ENCODE measurements around the gene MARCHF3. TPM values are rescaled to one million over a fixed set of nuclear protein-coding genes. Genes with fewer than 3 reads are reported as not detected.

MARCHF3 gene
- total RNA-seq, 1 donor from 2014 or later, result 34.5 TPM

DNA sequence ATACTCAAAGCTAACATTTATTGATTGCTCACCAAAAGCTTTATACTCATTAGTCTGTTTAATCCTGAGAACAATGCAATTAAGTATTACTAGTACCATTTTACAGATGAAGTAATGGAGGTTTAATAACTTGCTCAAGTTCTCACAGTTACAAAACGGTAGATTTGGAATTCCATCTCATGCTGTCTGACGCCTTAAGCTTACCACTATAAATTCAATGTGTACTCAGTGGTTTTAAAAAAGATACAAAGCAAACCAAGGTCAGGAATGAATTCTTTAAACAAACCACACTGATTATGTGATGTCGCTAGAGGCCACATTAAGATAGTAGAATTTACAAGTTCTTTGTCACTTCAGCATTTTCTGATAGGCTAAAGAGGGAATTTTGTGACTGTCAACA lies 44.1 kb upstream of the MARCHF3 start:
- Mint-ChIP-seq H3K36me3 (ENCODE audit: unreplicated experiment) (no peaks in the 10 kb centered on the region), H3K9me3 (ENCODE audit: unreplicated experiment) (no peaks in the 10 kb centered on the region), H3K27me3 (ENCODE audit: unreplicated experiment) (no peaks in the 10 kb centered on the region), H3K4me3 (ENCODE audit: unreplicated experiment) (no peak overlapping the region), H3K27ac (ENCODE audit: unreplicated experiment) (no peak overlapping the region), H3K4me1 (ENCODE audit: unreplicated experiment) (peaks cover 43% of the 10 kb centered on the region)
- DNase-seq (ENCODE audit: extremely low spot score, unreplicated experiment), result no peak
- TF ChIP-seq, protein P1, sequence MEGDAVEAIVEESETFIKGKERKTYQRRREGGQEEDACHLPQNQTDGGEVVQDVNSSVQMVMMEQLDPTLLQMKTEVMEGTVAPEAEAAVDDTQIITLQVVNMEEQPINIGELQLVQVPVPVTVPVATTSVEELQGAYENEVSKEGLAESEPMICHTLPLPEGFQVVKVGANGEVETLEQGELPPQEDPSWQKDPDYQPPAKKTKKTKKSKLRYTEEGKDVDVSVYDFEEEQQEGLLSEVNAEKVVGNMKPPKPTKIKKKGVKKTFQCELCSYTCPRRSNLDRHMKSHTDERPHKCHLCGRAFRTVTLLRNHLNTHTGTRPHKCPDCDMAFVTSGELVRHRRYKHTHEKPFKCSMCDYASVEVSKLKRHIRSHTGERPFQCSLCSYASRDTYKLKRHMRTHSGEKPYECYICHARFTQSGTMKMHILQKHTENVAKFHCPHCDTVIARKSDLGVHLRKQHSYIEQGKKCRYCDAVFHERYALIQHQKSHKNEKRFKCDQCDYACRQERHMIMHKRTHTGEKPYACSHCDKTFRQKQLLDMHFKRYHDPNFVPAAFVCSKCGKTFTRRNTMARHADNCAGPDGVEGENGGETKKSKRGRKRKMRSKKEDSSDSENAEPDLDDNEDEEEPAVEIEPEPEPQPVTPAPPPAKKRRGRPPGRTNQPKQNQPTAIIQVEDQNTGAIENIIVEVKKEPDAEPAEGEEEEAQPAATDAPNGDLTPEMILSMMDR (IDR thresholded peaks at IDR 0.05), result no peak

DNA sequence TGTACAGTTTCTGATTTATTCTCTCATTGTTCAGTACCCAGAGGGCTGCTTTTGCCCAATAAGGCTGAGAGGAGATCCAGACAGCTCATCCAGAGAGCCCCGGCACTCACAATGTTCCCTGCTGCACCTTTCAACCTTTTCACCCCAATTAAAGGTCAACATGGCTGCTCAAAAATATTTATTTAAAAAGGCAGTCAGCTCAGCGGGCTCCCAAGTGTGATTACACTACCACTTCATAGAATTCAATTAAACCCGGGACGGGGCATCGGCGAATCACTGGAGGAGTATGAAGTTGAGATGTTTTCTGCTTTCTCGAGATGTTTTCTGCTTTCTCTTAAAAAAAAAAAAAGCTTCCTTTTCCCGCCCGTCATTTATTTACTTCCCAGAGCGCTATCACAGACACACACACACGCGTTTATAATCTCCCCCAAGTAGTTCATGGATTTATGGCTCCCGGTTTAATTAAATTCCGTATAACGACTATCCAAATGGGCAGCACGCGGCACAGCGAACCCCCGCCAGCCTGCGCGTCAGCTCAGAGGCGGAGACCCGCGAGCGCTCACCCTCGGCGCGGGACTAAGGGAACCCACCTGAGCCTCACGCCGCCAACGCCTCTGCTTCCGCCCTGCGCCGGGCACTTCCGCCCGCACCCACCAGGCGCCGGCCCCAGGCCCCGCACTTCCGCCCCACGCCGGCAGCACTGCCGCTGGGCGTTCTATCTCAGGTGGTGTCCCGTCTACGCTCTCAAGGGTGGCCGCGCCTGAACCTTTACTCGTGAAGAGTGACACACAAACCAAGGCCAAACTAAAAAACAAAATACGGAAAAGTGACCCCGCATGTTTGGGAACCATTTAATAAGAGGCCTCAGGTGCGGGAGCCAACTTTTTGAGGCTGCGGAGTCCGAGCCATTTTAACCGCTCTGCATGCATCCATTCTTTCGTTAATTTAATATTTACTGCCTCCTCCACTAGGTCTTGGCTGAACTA lies 42.8 kb upstream of the MARCHF3 start, which contains the start of gene C5orf63:
C5orf63 (minus strand) TSS at position 642 of the 986 bp plus-strand sequence. CDS start 14,507 bp downstream, outside the sequence.
- H3K36me3 Mint-ChIP-seq (ENCODE audit: unreplicated experiment), result no peaks in the 10 kb centered on the region
- peaks cover 55% of the 10 kb centered on the region for H3K4me1 Mint-ChIP-seq (ENCODE audit: unreplicated experiment)
- H3K27ac Mint-ChIP-seq (ENCODE audit: unreplicated experiment), result peak within 1 kb of the TSS; percentile 66
- DNase-seq (ENCODE audit: extremely low spot score, unreplicated experiment), result no peak
- H3K4me3 Mint-ChIP-seq (ENCODE audit: unreplicated experiment), result peak within 1 kb of the TSS; percentile 64
- H3K9me3 Mint-ChIP-seq (ENCODE audit: unreplicated experiment), result no peaks in the 10 kb centered on the region
- TF ChIP-seq, protein P1 (IDR thresholded peaks at IDR 0.05), result no peak
- no peaks in the 10 kb centered on the region for H3K27me3 Mint-ChIP-seq (ENCODE audit: unreplicated experiment)

DNA sequence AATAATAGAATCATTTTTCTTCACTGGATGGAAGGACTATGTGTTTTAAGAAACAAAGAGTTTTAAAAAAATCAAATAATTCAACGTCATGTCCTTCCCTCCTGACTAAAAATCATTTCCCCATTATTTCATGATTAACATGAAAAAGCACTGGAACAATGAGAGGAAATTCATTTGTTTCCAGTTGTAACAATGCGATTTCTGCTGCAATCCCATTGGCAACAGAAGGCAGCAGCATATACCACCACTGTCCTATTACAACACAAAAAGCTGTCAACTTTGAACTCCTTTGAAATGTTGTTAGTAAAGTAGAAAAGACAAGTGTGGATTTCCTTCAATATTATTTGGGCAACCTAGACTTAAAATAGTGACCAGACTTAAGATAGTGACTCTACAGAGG lies 39.9 kb upstream of the MARCHF3 start:
- Mint-ChIP-seq H3K27me3 (ENCODE audit: unreplicated experiment) (no peaks in the 10 kb centered on the region), H3K4me1 (ENCODE audit: unreplicated experiment) (peaks cover 30% of the 10 kb centered on the region)

DNA sequence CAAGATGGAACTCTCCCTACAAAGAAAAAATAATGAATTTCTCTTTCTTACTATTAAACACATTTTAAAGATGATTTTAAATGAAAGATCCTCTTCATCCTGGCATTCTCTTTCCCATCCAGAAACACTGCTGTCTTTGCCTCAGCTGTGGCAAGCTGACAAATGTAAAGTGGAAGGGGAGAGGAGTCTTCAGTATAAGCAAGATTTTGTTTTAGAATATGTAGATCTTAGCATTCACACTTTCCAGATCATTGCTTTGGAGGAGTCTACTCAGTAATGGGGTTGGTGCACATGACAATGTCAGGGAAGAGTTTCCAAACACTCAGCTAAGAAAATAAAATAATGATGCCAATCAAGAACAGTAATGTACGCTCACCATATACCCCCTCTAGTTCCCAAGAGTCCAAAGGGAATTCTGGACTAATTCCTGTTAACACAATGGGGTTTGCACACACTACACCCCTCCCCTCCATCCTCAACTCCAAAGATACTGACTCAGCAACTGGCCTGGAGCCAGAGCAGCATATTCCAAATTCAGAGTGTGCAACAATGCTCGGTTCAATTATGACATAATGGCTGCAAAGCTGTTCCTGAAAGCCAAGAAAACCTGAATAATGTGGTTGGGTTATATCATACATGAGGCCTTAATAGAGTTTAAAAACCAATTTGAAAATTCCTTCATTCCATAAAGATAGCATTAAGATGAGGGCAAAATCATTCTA lies 38.3 kb upstream of the MARCHF3 start:
- no peaks in the 10 kb centered on the region for H3K36me3 Mint-ChIP-seq (ENCODE audit: unreplicated experiment)
- H3K4me3 Mint-ChIP-seq (ENCODE audit: unreplicated experiment), result no peak overlapping the region
- TF ChIP-seq, protein P1 (IDR thresholded peaks at IDR 0.05), result no peak
- no peaks in the 10 kb centered on the region for H3K27me3 Mint-ChIP-seq (ENCODE audit: unreplicated experiment)
- no peak for DNase-seq (ENCODE audit: extremely low spot score, unreplicated experiment)
- peaks cover 18% of the 10 kb centered on the region for H3K4me1 Mint-ChIP-seq (ENCODE audit: unreplicated experiment)
- no peaks in the 10 kb centered on the region for H3K9me3 Mint-ChIP-seq (ENCODE audit: unreplicated experiment)
- peak overlapping the region; percentile 33 for H3K27ac Mint-ChIP-seq (ENCODE audit: unreplicated experiment)

More for the DNA sequence above, 39.9 kb upstream of the MARCHF3 start:
- no peak for DNase-seq (ENCODE audit: extremely low spot score, unreplicated experiment)
- TF ChIP-seq, protein P1 (IDR thresholded peaks at IDR 0.05), result no peak
- Mint-ChIP-seq H3K27ac (ENCODE audit: unreplicated experiment) (no peak overlapping the region), H3K9me3 (ENCODE audit: unreplicated experiment) (no peaks in the 10 kb centered on the region), H3K4me3 (ENCODE audit: unreplicated experiment) (no peak overlapping the region), H3K36me3 (ENCODE audit: unreplicated experiment) (no peaks in the 10 kb centered on the region)

DNA sequence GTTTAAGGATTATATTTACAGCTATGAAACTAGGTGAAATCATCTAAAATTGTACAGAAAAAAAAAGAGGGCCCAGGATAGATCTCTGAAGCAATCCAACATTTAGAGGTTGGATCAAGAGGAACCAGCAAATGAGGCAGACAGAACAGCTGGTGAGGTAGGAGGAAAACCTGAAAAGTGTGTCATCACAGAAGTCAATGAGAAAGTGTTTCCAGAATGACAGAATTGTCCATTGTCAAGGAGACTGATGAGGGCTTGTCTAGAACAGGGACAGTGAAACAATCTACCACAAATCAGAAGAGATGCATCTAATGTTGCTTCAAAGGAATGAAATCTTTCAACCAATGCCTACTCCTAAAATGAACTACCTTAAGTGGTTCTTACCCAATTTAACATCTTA lies 36.4 kb upstream of the MARCHF3 start:
- no peaks in the 10 kb centered on the region for H3K9me3 Mint-ChIP-seq (ENCODE audit: unreplicated experiment)
- no peak overlapping the region for H3K4me3 Mint-ChIP-seq (ENCODE audit: unreplicated experiment)
- H3K27me3 Mint-ChIP-seq (ENCODE audit: unreplicated experiment), result no peaks in the 10 kb centered on the region
- TF ChIP-seq, protein P1 (IDR thresholded peaks at IDR 0.05), result no peak
- peaks cover 23% of the 10 kb centered on the region for H3K4me1 Mint-ChIP-seq (ENCODE audit: unreplicated experiment)
- DNase-seq (ENCODE audit: extremely low spot score, unreplicated experiment), result no peak
- H3K27ac Mint-ChIP-seq (ENCODE audit: unreplicated experiment), result no peak overlapping the region
- no peaks in the 10 kb centered on the region for H3K36me3 Mint-ChIP-seq (ENCODE audit: unreplicated experiment)
